GM18951 (cell line): ENCODE measurements around the gene RANBP9.

Experiments used
- POLR2A ChIP-seq: IDR thresholded peaks from 4 replicates; pipeline ENCODE4 v1.6.1; 2011; ENCODE audit warnings: mild to moderate bottlenecking; ENCODE audit not compliant: insufficient read length, insufficient read depth; ENCODE audit errors: extremely low read depth
- in situ Hi-C: fragments of 300-500 bp; cut with MboI; formaldehyde crosslinking; loops from one replicate; pipeline ENCODE4 v1.12.0; 2022; ENCODE audit warnings: low sequenced_read_pairs, mixed read lengths, inconsistent platforms; ENCODE audit not compliant: unreplicated experiment

The RANBP9 gene

GRCh38 chr6:13635948-13636658 lies 75.5 kb downstream of the RANBP9 start:
- in situ Hi-C loops = no loop called here
- no peak for TF ChIP-seq POLR2A

GRCh38 chr6:13633343-13633742 lies 78.3 kb downstream of the RANBP9 start:
- no peak for TF ChIP-seq POLR2A
- in situ Hi-C loops = no loop called here

GRCh38 chr6:13630499-13630898 lies 81.1 kb downstream of the RANBP9 start:
- in situ Hi-C loops = no loop called here
- no peak for TF ChIP-seq POLR2A

DNA sequence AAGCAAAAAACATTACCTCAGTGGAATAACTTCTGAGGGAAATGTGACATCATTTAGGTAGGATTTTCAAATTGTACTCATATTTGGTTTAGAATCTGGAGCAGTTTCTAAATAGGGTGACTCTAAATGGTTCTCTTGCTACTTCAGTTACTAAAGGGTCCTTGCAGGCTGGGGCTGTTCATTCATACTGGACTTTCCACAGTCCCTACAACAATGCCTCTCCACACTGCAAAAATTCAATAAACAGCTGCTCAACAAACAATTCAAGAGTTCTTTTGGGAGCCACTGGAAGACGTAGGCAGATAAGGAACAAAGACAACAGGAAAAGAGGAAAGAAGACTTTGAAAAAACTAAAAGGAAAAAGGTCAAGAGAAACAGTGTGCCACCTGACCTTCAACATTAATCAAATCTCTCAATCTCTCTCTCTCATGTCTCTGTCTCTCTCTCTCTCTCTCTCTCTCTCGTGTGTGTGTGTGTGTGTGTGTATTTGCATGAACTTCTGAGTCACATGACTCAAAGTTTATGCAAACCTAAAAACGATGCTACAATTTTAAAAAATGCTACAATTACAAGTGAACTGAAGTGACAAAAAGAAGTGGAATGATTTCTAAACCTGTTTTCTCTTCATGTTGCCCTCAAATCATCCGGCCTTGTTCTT lies 82.0 kb downstream of the RANBP9 start:
- no peak for TF ChIP-seq POLR2A
- in situ Hi-C loops = no loop called here

DNA sequence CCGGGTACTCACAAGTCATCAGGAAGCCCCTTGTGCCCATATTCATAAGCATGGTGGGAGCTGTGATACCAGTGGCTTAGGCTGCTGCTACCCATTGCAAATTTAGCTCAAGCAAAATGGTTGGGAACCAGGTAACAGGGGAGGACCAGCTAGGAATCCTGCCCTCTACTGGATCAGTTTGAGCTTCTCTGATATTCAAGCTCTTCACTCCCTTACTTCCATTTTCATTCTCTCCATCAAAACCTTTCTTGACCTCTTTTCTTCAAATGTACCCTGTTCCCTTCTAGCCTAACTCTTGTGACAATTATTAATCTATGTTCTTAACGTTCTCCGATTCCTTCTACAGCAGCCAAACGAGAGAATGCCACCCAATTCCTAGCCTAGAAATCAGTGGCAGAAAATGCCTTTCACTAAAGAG lies 86.8 kb downstream of the RANBP9 start:
- no peak for TF ChIP-seq POLR2A
- in situ Hi-C loops = no loop called here

DNA sequence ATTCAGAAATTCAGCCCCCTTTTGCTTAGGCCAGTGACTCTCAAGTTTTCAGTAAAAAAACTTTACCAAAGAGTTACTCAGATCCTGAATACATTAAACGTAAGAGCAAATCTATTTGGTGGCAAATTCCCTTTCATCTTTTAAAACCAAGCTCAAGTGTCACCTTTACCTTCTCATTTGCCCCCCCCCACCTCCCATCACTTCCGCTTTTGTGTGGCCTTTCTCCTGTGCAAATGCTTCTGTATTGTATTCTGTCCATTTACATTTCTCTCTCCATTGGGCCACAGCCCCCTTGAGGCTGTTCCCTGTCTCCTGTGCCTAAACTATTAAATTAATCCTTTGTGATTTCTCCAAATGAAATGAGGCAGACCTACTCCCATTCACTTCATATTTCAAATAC lies 94.6 kb downstream of the RANBP9 start:
- TF ChIP-seq POLR2A = no peak
- in situ Hi-C loops = no loop called here

GRCh38 chr6:13615792-13616120 lies 95.9 kb downstream of the RANBP9 start:
- no peak for TF ChIP-seq POLR2A
- in situ Hi-C loops = no loop called here

- in situ Hi-C loops = no loop called here
- TF ChIP-seq POLR2A = peak; percentile 96
These were observed 96.5 kb downstream of the RANBP9 start, which contains the start of gene NOL7 for GRCh38 chr6:13614926-13615791. Gene NOL7, plus strand, starts transcription at chr6:13615335. Its CDS starts 24 bp downstream, at chr6:13615359.

- in situ Hi-C loops = no loop called here
- no peak for TF ChIP-seq POLR2A
These were observed 97.3 kb downstream of the RANBP9 start for GRCh38 chr6:13614126-13614925.

GRCh38 chr6:13613029-13613594 lies 98.5 kb downstream of the RANBP9 start:
- in situ Hi-C loops = no loop called here
- TF ChIP-seq POLR2A = no peak

- in situ Hi-C loops = no loop called here
- TF ChIP-seq POLR2A = no peak
These were observed 99.9 kb downstream of the RANBP9 start for GRCh38 chr6:13611715-13612114.

GRCh38 chr6:13605634-13606033 lies 106.0 kb downstream of the RANBP9 start:
- in situ Hi-C loops = no loop called here
- TF ChIP-seq POLR2A = no peak
